Peyer's patch (tissue), 4 donors: ENCODE results near the gene SALL4. TPM values are rescaled to one million over a fixed set of nuclear protein-coding genes. Genes with fewer than 3 reads are reported as not detected.
"Not testable (repeated sequence)": the region's sequence is repeated elsewhere in the genome, so short reads cannot be mapped to it uniquely, and the experiment has no call there.

Experiments used
- DNase-seq, 3 donors: peaks; one replicate each; pipeline ENCODE4 v3.0.0-alpha.2; 2017 to 2019
- H3K27ac ChIP-seq, 4 donors: fragments of 200-600 bp; sonication (generic); one replicate each; pipeline ENCODE4 v1.5.1; 2016 to 2019
- H3K27me3 ChIP-seq, 2 donors: fragments of 200-600 bp; sonication (generic); one replicate each; pipeline ENCODE4 v1.5.1; 2019
- H3K36me3 ChIP-seq, 3 donors: fragments of 200-600 bp; sonication (generic); one replicate each; pipeline ENCODE4 v1.5.1; 2016 to 2019
- H3K4me1 ChIP-seq, 4 donors: fragments of 200-600 bp; sonication (generic); one replicate each; pipeline ENCODE4 v1.5.1; 2016 to 2019
- H3K4me3 ChIP-seq, 4 donors: fragments of 200-600 bp; sonication (generic); 1 replicate in 3 of 4; 2 replicates in 1 of 4; pipeline ENCODE4 v1.5.1; 2016 to 2019; ENCODE audit warnings: mild to moderate bottlenecking in 1 of 4
- H3K9me3 ChIP-seq, 4 donors: fragments of 200-600 bp; sonication (generic); one replicate each; pipeline ENCODE4 v1.5.1; 2016 to 2019; ENCODE audit warnings: mild to moderate bottlenecking in 1 of 4
- POLR2A ChIP-seq, 2 donors: fragments of 450-650 bp; IDR thresholded peaks; one replicate each; pipeline ENCODE4 v1.5.1; 2017; ENCODE audit warnings: antibody characterized with exemption in 2 of 2, mild to moderate bottlenecking in 2 of 2, moderate library complexity in 2 of 2
- total RNA-seq, 4 donors: library from RNA; depleted of rRNA; stranded (reverse); fragments of >200 nt; gene quantifications; one replicate each; pipeline ENCODE4 v1.1.0, GENCODE V29; 2016
- TF ChIP-seq, protein P1 (sequence below), 6 experiments: fragments of 450-650 bp in 4 of 6; fragments of 200-600 bp in 2 of 6; sonication (generic) in 1 of 6; IDR thresholded peaks; one replicate each; pipeline ENCODE4 v1.5.1; 2017 to 2019; ENCODE audit warnings: antibody characterized with exemption in 6 of 6, mild to moderate bottlenecking in 3 of 6, moderate library complexity in 1 of 6

The SALL4 gene
- total RNA-seq, 4 donors from 2014 or later, result 1.7 to 13.2 TPM; not detected in 2

GRCh38 chr20:51740838-51741237 lies 61.5 kb downstream of the SALL4 start:
- Histone ChIP-seq H3K27ac (no peak overlapping the region), H3K4me1 (peaks cover 0 to 37% (median 3%) of the 10 kb centered on the region in 4 donors)

GRCh38 chr20:51740308-51740707 lies 62.0 kb downstream of the SALL4 start:
- not testable (repeated sequence) for H3K27ac ChIP-seq, H3K9me3 ChIP-seq
- H3K4me1 ChIP-seq, result peaks cover 0 to 43% (median 4%) of the 10 kb centered on the region in 4 donors

More at GRCh38 chr20:51740838-51741237, 61.5 kb downstream of the SALL4 start:
- DNase-seq, result no peak
- H3K9me3 ChIP-seq, result no peaks in the 10 kb centered on the region
- no peak overlapping the region for H3K4me3 ChIP-seq
- no peaks in the 10 kb centered on the region for H3K36me3 ChIP-seq
- TF ChIP-seq POLR2A (IDR thresholded peaks at IDR 0.05), result no peak
- TF ChIP-seq, protein P1, sequence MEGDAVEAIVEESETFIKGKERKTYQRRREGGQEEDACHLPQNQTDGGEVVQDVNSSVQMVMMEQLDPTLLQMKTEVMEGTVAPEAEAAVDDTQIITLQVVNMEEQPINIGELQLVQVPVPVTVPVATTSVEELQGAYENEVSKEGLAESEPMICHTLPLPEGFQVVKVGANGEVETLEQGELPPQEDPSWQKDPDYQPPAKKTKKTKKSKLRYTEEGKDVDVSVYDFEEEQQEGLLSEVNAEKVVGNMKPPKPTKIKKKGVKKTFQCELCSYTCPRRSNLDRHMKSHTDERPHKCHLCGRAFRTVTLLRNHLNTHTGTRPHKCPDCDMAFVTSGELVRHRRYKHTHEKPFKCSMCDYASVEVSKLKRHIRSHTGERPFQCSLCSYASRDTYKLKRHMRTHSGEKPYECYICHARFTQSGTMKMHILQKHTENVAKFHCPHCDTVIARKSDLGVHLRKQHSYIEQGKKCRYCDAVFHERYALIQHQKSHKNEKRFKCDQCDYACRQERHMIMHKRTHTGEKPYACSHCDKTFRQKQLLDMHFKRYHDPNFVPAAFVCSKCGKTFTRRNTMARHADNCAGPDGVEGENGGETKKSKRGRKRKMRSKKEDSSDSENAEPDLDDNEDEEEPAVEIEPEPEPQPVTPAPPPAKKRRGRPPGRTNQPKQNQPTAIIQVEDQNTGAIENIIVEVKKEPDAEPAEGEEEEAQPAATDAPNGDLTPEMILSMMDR (IDR thresholded peaks at IDR 0.05), result no peak
- H3K27me3 ChIP-seq, result no peaks in the 10 kb centered on the region

GRCh38 chr20:51739722-51740249 lies 62.5 kb downstream of the SALL4 start:
- Histone ChIP-seq H3K36me3 (no peaks in the 10 kb centered on the region), H3K27me3 (no peaks in the 10 kb centered on the region), H3K4me3 (no peak overlapping the region), H3K27ac (no peak overlapping the region), H3K9me3 (no peaks in the 10 kb centered on the region), H3K4me1 (peaks cover 0 to 45% (median 4%) of the 10 kb centered on the region in 4 donors)
- TF ChIP-seq POLR2A (IDR thresholded peaks at IDR 0.05), result no peak
- TF ChIP-seq, protein P1 (IDR thresholded peaks at IDR 0.05), result no peak
- DNase-seq, result no peak

More at GRCh38 chr20:51740308-51740707, 62.0 kb downstream of the SALL4 start:
- not testable (repeated sequence) for H3K4me3 ChIP-seq, H3K36me3 ChIP-seq, DNase-seq, H3K27me3 ChIP-seq

DNA sequence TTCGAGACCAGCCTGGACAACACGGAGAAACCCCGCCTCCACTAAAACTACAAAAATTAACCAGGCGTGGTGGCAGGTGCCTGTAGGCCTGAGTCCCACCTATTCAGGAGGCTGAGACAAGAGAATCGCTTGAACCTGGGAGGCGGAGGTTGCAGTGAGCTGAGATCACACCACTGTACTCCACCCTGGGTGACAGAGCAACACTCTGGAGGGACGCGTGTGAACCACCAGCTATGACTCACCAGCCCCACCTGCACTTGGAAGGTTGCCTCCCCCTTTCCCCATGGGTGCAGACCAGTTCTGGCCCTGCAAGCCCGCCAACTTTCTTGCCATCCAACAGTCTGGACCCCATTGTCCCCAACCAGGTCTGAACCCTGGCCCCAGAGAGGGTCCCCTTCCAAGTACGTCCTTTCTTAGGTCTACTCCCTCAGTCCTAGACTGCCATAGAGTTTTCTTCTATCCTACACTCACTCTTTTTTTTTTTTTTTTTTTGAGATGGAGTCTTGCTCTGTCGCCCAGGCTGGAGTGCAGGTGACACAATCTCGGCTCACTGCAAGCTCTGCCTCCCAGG lies 63.4 kb downstream of the SALL4 start:
- H3K27ac ChIP-seq, result no peak overlapping the region
- TF ChIP-seq POLR2A (IDR thresholded peaks at IDR 0.05), result no peak
- TF ChIP-seq, protein P1 (IDR thresholded peaks at IDR 0.05), result no peak
- no peaks in the 10 kb centered on the region for H3K9me3 ChIP-seq
- H3K4me3 ChIP-seq, result no peak overlapping the region
- no peak for DNase-seq
- H3K4me1 ChIP-seq, result peaks cover 0 to 43% (median 2%) of the 10 kb centered on the region in 4 donors
- H3K36me3 ChIP-seq, result no peaks in the 10 kb centered on the region
- H3K27me3 ChIP-seq, result no peaks in the 10 kb centered on the region

- DNase-seq, H3K27ac ChIP-seq, H3K9me3 ChIP-seq, H3K27me3 ChIP-seq, H3K36me3 ChIP-seq, H3K4me3 ChIP-seq: not testable (repeated sequence)
- H3K4me1 ChIP-seq, result peaks cover 0 to 39% (median 2%) of the 10 kb centered on the region in 4 donors
These were observed 64.1 kb downstream of the SALL4 start for GRCh38 chr20:51738261-51738660.

- TF ChIP-seq, protein P1 (IDR thresholded peaks at IDR 0.05), result no peak
- Histone ChIP-seq H3K36me3 (no peaks in the 10 kb centered on the region), H3K27me3 (no peaks in the 10 kb centered on the region), H3K4me3 (no peak overlapping the region), H3K9me3 (no peaks in the 10 kb centered on the region), H3K27ac (no peak overlapping the region), H3K4me1 (peaks cover 0 to 26% (median 2%) of the 10 kb centered on the region in 4 donors)
- no peak for DNase-seq
These were observed 65.4 kb downstream of the SALL4 start for GRCh38 chr20:51736947-51737346.
